ENCODE data around the gene CWC25. TPM values are rescaled to one million over a fixed set of nuclear protein-coding genes. Genes with fewer than 3 reads are reported as not detected.

The CWC25 gene
- total and polyA plus RNA-seq, 9 of the 15 experiments (the other 6 are each of a cell fraction or from before 2014, with no cell fraction given), result 16.5 to 27.4 (median 23.0) TPM

DNA sequence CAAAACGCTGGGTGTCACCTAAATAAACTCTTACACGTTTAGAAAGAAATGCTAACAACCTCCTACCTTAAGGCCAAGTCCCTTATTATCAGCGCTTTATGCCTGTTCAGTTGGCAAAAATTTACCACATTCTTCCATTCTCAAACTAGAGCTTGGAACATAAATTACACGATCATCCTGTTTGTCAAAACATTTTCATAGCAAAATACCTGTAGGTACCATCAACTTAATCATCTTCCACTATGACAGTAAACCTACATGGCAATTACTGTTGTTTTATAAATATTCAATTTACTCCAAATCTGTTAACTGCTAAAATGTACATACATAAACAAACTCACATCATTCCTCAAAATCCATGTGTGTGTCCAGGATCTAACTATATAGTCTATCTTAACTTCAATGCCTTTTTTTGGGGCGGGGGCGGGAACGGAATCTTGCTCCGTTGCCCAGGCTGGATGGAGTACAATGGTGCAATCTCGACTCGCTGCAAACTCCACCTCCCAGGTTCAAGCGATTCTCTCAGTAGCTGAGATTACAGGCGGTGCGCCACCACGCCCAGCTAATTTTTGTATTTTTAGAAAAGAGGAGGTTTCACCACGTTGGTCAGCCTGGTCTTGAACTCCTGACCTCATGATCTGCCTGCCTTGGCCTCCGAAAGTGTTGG is 24.0 kb upstream of the CWC25 start (continued):
- TF ChIP-seq HCFC1 (IDR thresholded peaks at IDR 0.05; ENCODE audit: low read depth, low read length), result no peak
- TF ChIP-seq, protein P1, sequence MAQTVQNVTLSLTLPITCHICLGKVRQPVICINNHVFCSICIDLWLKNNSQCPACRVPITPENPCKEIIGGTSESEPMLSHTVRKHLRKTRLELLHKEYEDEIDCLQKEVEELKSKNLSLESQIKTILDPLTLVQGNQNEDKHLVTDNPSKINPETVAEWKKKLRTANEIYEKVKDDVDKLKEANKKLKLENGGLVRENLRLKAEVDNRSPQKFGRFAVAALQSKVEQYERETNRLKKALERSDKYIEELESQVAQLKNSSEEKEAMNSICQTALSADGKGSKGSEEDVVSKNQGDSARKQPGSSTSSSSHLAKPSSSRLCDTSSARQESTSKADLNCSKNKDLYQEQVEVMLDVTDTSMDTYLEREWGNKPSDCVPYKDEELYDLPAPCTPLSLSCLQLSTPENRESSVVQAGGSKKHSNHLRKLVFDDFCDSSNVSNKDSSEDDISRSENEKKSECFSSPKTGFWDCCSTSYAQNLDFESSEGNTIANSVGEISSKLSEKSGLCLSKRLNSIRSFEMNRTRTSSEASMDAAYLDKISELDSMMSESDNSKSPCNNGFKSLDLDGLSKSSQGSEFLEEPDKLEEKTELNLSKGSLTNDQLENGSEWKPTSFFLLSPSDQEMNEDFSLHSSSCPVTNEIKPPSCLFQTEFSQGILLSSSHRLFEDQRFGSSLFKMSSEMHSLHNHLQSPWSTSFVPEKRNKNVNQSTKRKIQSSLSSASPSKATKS (CRISPR knock-in tag; IDR thresholded peaks at IDR 0.05), result no peak
- no peak for TF ChIP-seq HNRNPLL (IDR thresholded peaks at IDR 0.05; ENCODE audit: low read depth, low read length, poor library complexity, severe bottlenecking)
- no peak for TF ChIP-seq TOE1 (IDR thresholded peaks at IDR 0.05; ENCODE audit: borderline replicate concordance)
- TF ChIP-seq TOE1 (CRISPR knock-in tag; IDR thresholded peaks at IDR 0.05; ENCODE audit: borderline replicate concordance, low read depth), result no peak
- TF ChIP-seq POLR2AphosphoS2 (IDR thresholded peaks at IDR 0.05; ENCODE audit: low read length), result peak; percentile 82; the same call in 1 of the 2 replicates
- no peak for TF ChIP-seq HLTF (IDR thresholded peaks at IDR 0.05)
- TF ChIP-seq, protein P2, sequence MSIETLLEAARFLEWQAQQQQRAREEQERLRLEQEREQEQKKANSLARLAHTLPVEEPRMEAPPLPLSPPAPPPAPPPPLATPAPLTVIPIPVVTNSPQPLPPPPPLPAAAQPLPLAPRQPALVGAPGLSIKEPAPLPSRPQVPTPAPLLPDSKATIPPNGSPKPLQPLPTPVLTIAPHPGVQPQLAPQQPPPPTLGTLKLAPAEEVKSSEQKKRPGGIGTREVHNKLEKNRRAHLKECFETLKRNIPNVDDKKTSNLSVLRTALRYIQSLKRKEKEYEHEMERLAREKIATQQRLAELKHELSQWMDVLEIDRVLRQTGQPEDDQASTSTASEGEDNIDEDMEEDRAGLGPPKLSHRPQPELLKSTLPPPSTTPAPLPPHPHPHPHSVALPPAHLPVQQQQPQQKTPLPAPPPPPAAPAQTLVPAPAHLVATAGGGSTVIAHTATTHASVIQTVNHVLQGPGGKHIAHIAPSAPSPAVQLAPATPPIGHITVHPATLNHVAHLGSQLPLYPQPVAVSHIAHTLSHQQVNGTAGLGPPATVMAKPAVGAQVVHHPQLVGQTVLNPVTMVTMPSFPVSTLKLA (conservative IDR thresholded peaks at IDR 0.05), result no peak
- no peak for TF ChIP-seq NELFE (IDR thresholded peaks at IDR 0.05; ENCODE audit: insufficient read depth, insufficient read length)
- TF ChIP-seq, protein P3, sequence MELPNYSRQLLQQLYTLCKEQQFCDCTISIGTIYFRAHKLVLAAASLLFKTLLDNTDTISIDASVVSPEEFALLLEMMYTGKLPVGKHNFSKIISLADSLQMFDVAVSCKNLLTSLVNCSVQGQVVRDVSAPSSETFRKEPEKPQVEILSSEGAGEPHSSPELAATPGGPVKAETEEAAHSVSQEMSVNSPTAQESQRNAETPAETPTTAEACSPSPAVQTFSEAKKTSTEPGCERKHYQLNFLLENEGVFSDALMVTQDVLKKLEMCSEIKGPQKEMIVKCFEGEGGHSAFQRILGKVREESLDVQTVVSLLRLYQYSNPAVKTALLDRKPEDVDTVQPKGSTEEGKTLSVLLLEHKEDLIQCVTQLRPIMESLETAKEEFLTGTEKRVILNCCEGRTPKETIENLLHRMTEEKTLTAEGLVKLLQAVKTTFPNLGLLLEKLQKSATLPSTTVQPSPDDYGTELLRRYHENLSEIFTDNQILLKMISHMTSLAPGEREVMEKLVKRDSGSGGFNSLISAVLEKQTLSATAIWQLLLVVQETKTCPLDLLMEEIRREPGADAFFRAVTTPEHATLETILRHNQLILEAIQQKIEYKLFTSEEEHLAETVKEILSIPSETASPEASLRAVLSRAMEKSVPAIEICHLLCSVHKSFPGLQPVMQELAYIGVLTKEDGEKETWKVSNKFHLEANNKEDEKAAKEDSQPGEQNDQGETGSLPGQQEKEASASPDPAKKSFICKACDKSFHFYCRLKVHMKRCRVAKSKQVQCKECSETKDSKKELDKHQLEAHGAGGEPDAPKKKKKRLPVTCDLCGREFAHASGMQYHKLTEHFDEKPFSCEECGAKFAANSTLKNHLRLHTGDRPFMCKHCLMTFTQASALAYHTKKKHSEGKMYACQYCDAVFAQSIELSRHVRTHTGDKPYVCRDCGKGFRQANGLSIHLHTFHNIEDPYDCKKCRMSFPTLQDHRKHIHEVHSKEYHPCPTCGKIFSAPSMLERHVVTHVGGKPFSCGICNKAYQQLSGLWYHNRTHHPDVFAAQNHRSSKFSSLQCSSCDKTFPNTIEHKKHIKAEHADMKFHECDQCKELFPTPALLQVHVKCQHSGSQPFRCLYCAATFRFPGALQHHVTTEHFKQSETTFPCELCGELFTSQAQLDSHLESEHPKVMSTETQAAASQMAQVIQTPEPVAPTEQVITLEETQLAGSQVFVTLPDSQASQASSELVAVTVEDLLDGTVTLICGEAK (IDR thresholded peaks at IDR 0.05), result no peak
- TF ChIP-seq, protein P3 (CRISPR knock-in tag; IDR thresholded peaks at IDR 0.05), result no peak
- no peak for TF ChIP-seq MED1 (CRISPR knock-in tag; IDR thresholded peaks at IDR 0.05; ENCODE audit: borderline replicate concordance)
- TF ChIP-seq RAD21 (CRISPR knock-in tag; conservative IDR thresholded peaks at IDR 0.05 in 1 of 2, IDR thresholded peaks at IDR 0.05 in 1 of 2), result no peak
- TF ChIP-seq CBFA2T3 (IDR thresholded peaks at IDR 0.05), result no peak
- 0 out of 2 replicates have a peak, but pooled peaks have one; percentile 6 for TF ChIP-seq TEAD4 (IDR thresholded peaks at IDR 0.05; ENCODE audit: low read length)
- TF ChIP-seq TEAD4 (CRISPR knock-in tag; IDR thresholded peaks at IDR 0.05; ENCODE audit: borderline replicate concordance), result no peak

Data from K562 (cell line).